ENCODE measurements around the gene PDHA1. TPM values are rescaled to one million over a fixed set of nuclear protein-coding genes. Genes with fewer than 3 reads are reported as not detected.

Gene PDHA1
- 75.3 TPM for total RNA-seq

DNA sequence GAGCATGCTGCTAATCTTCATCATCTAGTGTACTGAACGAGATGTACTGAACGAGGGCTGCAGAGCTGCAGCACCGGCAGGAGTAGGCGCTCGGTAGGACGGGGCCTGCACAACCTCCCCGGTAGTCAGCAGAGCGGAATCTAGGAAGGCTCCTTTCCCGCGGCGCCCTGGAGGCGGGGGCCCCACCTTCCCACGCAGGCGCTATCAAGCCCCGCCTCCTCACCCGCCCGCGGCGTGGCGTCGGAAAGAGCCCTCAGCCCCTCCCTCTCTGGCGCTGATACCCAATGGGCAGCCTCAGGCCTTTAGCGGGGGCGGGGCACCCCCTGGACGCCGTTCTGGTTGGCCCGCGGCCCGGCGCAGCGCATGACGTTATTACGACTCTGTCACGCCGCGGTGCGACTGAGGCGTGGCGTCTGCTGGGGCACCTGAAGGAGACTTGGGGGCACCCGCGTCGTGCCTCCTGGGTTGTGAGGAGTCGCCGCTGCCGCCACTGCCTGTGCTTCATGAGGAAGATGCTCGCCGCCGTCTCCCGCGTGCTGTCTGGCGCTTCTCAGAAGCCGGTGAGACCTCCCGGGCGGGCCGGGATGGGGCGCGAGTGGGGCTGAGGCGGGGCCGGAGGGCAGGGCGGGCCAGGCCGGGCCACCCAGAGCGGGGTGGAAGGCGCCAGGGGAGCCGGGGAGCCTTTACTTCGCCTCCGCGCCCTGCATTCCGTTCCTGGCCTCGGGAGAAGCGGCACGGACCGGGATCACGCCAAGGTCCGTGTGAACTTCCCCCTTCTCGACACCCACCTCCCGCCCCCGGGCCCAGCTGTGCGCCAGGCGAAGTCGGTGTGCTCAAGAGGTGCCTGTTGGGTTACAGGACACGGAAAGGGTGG lies at the start of gene PDHA1:
Gene PDHA1, plus strand, starts transcription at position 393 of the 874 bp plus-strand sequence. Its CDS starts 111 bp downstream, at position 504.
- peak; percentile 88 for DNase-seq

DNA sequence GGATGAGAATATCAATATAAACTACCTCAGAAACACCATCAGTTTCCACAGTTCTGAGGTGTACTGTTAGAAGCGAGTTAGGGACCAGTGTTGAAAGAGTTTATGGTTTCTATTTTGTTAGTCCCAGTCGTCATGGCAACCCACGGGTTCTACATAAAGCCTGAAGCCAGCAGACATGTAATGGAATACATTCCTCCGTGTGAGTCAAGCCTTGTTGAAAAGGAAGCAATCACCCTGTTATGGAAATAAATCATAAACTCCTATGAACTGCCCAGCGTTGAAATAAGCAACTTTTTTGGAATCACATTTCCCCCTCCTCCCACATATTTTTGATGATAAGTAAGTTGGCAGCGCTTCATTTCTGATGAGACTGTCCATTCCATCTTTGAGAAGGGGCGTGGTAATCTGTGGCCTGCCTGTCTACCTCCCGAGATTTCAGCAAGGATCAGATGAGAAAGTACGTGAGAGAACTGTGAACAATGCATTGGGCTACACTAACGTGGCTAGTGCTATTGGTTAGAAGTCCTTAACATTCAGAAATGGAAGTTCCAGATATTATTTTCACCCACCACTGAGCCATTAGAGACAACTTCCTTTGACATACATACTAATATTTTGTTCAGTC lies 40.4 kb upstream of the PDHA1 start:
- no peak for DNase-seq

DNA sequence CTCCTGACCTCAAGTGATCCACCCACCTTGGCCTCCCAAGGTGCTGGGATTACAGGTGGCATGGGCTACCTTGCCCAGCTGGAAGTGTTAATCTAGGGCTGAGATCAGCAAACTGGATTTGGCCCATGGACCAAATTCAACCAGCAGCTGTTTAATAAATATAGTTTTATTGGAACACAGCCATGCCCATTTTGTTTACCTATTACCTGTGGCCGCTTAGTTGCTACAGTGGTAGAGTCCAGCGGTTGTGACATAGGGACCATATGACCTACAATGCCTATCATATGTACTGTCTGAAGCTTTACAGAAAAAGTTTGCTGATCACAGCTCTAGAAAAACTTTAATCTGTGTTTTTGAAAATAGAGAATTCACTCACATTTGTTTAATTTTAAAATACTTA lies 17.2 kb upstream of the PDHA1 start:
- no peak for DNase-seq

DNA sequence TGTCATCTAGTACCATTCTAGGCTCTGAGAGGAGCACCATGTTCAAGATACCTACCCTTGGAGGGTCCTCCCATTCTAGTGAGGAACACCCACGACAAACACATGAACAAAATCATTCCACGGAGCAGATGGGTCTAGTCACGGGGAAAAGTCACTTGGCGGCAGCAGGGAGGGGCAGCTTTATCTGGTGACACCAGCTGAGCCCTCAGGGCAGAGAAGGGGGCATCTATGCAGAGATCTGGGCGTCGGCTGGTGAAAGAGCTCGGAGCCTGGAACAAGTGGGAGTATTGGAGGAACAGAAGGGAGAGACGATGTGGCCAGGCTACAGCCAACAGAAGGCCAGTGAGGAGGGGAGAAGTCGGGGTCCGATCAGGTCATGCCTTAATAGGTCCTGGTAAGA lies 11.9 kb upstream of the PDHA1 start:
- DNase-seq: no peak

DNA sequence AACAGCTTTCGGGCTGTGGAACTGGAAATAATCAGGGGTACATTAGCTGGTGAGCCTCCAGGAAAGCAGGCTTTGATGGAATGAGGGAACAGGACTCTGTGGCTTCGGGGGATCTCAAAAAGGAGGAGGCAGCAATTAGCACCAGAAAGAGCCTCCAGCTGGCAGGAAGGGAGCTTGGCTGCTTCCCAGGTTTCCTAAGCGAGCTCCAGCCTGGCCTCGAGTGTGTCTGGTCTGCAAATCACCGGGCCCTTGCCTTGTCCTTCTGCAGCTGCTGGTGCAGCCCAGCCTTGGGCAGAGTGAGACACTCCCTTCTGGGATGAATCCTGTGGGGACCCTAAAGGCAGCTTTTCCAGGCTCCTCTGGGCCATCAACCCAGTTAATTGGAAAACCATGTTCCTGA lies 10.7 kb upstream of the PDHA1 start:
- peak; percentile 5 for DNase-seq

DNA sequence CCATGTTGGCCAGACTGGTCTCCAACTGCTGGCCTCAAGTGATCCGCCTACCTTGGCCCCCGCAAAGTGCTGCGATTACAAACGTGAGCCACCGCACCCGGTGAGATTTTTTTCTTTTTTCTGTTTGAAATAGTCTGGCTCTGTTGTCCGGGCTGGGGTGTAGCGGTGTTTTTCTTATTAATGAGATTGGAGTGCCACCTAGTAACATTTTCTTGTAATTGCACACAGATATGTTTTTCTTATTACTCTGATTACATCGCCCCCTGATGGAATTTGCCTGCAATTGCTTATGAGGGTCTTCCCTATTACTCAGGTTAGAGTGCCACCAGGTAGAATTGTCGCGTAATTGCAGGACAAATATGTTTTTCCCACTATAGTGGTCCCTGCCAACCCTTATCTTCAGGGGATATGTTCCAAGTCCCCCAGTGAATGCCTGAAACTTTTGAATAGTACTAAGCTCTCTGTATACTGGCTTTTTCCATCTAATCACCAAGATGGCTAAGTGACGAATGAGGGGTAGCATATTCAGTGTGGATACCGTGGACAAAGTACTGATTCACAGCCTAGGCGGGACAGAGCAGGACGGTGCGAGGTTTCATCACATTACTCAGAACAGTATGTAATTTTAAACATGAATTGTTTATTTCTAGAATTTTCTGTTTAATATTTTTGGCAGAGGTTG lies 8.6 kb upstream of the PDHA1 start:
- DNase-seq: no peak

DNA sequence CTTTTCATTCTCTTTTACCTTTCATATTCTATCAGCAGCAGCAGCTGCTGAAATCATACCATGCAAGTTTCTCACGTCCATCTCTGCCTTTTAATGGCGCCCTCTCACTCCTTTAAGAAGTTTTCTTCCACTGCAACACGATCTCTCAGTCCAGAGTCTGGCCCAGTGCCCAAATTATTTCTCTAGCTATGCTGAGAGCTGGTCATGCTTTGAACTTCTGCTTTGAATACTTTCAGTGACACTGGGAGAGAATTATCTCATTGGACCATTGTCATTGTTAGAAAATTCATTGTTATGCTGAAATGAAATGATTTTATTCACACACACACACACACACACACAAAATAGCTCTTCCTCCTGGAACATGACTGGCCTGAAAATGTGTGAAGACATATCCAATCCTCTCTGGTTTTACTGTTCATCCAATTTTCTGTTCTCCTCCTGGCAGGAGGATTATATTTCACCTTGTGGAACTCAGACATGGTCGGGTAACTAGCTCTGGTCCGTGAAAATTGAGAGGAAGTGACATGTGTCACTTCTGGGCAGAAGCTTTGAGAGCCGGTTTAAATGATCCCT lies 1.3 kb upstream of the PDHA1 start:
- no peak for DNase-seq

DNA sequence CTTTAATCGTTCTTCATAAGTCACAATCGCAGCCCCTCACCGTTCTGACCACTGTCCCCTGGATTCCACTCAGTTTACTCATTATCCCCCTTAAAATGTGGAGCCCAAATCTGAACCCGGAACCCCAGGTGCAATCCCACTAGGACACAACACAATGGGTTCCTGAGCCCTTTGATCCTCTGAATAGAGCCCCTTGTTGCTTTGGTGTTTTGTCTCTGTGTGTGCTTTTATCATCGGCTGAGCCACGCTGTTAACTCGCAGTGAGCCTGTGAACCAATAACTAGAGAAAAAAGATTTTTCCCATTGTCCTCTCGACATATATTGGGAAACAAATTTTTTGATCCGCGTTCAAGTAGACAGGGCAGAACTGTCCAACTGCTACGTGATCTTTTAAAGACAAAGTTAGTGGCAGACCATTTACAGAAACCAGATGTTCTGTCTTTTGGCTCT lies 617 bp upstream of the PDHA1 start:
- no peak for DNase-seq

DNA sequence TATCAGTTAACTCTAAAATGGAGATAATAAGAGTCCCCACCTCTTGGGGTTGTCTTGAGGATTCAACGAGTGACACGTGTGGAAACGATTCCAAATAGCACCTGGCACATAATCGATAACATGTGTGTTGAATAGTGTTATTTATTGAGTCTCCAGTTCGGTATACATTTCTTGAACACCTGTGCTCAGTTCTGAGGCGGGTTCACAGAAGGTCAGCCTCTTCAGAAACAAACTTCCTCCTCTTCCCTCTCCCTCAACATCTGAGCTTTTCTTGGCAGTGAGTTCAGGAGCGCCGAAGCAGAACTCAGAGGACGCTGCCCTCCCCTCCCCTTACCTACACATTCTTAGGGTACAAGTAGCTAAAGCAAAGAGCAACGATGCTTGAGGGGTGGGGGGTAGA lies 934 bp downstream of the PDHA1 start:
- no peak for DNase-seq

DNA sequence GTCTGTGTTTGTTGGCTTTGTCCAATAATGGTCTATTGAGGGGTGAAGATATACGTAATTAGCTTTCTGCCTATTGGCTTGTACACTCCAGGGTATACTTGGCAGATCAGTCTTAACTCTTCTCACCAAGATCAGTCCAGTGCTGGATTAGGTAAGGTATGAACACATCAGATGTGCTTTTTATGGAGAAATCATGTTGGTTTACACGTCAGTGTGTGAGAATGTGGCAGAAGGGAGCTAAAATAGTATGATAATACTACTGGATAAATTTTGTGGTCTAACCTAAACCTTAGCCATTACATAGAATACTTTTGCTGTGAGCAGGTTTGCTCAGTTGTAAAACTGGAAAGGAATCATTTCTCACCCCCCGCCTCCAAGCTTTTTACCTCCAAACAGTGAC lies 4.2 kb downstream of the PDHA1 start:
- no peak for DNase-seq

DNA sequence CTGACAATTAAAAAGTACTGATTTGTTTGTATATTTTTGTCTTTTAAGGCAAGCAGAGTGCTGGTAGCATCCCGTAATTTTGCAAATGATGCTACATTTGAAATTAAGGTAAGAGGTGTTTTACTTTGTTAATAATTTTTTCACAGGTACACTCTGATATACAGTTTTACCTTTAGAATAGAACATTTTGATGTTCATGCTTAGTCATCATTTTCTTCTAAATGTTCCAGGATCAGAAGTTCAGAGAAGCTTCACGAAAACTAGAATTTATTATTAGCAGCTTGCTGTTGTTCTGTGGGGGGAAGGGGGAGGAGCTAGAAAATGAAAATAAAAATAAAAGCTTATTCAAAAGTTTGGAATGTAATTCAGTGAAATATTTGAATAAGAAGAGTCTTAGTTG lies 5.5 kb downstream of the PDHA1 start:
- no peak for DNase-seq

DNA sequence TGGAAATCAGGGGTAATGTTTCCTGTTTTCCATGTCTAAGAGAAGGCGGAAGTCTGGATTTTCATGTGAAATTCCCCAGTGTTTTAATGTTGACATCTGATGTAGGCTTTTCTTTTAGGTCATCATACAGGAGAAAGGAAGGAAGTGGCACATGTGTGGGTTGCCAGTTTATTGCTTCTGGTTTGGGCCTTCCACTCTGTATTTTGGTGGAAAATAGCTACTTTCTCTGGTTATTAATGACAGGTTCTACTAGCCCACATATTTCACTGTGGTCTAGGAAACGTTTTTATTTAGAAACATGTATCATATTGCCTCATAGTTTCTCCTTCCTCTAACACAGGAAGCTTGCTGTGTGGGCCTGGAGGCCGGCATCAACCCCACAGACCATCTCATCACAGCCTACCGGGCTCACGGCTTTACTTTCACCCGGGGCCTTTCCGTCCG lies 7.2 kb downstream of the PDHA1 start:
- DNase-seq: no peak

DNA sequence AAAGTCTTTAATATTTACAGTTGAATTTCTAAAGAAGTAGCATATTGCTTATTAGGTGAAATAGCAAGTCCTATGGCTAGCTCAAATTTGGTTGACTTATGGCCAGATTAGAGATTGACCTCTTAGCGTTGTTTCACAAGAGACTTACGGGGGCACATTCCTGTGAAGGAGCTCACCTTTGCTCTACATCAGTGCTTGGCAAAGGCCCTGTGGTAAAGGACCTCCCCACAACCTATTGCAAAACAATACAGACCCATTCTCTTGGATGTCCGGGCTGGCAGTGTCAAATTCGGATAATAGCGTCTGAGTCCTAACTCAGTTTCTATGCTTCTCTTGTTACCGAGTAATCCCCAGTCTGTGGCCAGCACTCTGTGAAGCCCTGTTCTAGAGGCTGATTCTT lies 10.9 kb downstream of the PDHA1 start:
- DNase-seq: no peak

DNA sequence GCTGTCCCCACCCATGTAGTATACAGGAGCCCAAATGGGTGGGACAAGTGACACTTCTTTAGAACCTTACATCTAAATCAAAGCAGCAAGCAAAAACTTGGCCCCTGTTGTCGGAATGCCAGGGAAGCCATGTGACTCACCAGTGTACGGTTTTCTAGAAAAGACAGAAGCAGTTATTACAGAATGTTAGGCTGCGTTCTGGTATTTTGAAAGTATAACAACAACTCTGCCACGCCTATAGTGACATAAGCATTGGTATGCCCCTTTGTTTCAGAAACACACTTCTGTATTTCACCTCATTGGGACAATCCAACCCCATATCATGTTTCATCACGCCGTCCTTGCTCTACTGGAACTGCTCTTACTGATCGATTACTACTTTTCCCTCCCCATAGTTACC lies 14.8 kb downstream of the PDHA1 start:
- no peak for DNase-seq

DNA sequence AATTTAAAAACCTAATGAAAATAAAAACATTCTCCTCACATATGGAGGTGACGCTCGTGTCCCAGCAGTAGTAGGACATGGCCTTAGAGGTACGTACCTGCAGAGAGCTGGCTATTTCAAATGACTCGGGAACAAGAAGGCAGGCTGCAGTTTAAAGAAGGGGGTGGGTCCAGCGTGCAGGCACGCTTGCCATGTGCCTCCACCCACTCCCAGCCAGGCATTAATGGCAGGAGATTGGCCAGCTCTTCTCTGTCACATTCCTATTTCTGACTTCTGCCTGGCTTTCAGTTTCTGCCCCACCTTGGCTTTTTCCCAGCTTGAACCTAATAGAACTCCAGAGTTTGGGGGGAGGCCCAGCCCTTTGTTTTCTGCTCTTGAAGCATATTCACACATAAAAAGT lies 17.2 kb downstream of the PDHA1 start:
- no peak for DNase-seq

DNA sequence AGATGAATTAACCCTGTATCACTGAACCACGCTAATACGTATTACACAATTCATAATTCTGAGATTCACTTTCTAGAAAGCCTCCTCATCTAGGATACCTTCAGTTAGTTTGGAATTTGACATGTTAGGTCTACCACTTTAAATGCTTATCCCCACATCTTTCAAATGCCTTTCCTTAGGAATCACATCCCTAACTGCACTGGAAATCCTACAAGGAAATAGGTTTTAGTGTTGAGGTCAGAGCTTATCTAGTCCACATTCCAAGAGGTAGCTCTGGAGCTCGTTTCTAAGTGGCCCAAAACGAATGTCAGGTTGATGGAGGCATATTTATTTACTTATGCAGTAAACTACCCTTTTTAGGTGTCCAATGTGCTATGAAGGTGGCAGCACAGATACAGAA lies 18.0 kb downstream of the PDHA1 start:
- no peak for DNase-seq

DNA sequence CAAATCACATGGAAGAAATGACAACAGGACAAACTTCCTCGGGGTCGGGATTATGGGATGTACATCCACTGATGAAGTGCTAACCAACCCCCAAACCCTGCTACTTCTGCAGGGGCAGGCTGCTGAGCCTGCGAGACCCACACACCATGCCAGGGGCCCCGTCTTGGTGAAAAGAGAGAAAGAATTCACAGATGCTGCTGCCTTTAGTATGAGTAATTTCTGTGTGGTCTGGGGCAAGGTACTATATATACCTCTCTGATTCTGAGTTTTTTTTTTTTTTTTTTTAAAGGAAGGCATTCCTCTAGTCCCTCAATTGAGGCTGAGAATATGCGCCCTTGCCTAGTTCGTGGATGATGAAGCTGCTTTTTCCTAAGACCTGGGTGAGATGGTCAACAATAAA lies 24.8 kb downstream of the PDHA1 start:
- no peak for DNase-seq

DNA sequence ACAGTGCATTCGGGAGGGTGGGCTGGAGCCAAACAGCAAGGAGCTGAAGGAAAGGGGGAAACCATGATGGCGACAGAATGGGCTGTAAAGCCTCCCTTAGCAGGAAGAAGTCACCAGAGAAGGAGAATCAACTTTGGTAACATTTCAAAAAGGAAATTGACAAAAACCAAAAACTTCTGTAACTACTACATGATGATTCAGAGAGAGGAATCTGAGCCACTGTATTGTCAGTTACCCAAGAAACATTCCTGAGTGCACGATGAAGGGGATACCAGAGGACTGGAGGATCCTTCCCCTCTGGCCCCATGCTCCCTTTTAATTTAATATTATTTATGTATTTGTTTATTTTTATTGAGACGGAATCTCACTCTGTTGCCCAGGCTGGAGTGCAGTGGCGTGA lies 26.3 kb downstream of the PDHA1 start:
- no peak for DNase-seq

DNA sequence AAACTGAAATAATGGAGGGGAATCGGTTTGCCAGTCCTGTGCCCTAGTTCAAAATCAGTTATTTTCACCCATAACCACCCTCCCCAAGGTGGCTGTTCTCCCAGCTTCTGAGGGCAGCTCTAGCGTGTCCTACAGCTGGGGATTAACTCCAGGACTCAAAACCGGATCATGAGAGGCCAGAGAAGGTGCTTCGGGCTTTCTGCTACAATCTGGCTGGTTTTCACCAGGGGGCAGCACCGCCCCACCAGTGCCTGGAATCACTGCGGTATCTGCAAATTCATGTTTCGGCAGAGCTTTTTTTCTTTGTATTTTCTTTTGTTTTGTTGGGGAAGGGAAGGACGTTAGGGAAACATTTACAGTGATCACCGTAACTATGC lies 28.4 kb downstream of the PDHA1 start:
- DNase-seq: peak; percentile 5

DNA sequence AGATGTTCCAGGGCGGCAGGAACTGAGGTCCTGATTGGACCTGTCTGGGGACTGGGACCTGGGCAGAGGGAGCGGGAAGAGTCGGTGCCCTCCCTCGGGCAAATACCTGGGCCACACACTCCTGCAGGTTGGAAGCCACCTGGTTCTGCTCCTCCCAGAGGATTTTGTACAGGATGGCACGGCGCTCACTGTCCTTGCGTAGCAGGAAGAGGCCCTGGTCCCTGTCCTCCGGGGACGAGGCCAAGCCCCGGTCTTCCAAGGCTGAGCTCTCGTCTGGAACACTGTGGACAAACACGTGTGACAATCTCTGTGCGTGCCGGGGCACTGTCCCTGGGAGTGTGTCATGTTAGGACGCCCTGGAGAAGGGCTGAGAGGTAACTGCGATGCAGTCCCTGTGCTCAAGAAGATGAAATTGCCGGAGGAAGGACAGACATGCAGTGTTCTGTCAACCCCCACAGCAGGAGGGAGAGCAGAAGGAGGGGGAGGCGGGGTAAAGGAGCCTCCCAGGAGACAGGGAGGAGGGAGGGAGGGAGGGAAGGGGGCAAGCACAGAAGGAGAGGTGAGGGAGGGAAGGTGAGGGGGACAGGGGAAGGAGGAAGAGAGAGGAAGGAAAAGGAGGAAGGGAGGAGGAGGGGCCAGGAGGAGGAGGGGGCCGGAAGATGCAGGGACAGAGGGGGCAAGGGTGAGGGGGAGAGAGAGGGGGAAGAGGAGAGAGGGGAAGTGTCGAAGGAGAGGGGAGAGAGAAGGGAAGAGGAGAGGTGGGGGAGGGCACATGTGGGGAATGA lies 29.0 kb downstream of the PDHA1 start:
- DNase-seq: no peak

DNA sequence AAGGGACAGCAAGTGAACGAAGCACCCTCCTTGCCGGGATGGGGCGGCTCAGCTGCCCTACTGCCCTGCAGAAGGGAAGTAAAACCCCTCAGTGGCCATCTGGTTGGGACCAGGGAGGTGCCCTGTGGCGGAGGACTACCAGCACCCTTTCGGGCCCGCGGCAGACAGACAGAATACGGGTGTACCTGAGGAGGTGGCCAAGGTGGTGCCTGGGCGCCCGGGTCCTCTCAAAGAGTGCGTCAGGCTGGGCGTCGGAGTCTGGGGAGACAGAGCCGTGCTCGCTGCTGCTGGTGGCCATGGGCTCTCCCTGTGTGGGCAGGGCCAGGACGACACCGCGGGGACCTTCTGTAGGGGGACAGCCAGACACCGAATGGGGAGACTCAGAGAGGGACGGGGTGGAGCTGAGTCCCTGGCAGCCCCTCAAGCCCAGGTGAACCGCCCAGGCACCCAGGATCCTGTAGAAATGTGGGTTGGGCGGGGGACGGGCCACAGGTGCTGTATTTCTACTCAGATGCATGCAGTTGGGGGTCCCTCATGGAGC lies 29.7 kb downstream of the PDHA1 start:
- DNase-seq: no peak

DNA sequence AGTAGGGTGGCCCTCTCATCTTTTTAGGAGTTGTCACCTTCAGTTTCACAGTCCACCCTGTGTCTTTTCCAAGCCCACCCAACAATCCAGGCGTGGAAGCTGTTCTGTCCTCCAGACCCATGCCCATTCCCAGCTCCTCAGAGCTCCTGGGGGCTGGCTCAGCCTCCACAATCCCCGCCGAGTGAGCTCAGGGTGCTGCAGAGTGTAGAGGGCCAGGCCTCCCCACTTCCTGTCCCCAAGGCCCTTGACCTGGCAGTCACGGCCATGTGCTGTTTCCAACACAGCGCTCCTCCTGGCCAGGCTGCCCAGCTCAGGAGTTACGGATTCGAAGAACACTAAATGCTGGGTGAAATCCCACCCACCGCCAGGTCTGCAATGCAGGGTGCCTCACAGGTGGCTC lies 31.8 kb downstream of the PDHA1 start:
- DNase-seq: no peak

Measured in occipital lobe (tissue), 2 donors.